Ishikawa (cell line): ENCODE data around the gene SKI.

Experiments
- CEBPB ChIP-seq: IDR thresholded peaks from 2 replicates; pipeline ENCODE4 v1.6.1; 2012
- CREB1 ChIP-seq: IDR thresholded peaks from 2 replicates; pipeline ENCODE4 v1.6.1; 2012; ENCODE audit warnings: low read depth
- EGR1 ChIP-seq: IDR thresholded peaks from 2 replicates; pipeline ENCODE4 v1.6.1; 2012
- EP300 ChIP-seq: IDR thresholded peaks from 2 replicates; pipeline ENCODE4 v1.6.1; 2012; ENCODE audit warnings: borderline replicate concordance
- FOXM1 ChIP-seq: IDR thresholded peaks from 2 replicates; pipeline ENCODE4 v1.6.1; 2012; ENCODE audit warnings: low read depth, borderline replicate concordance
- NFIC ChIP-seq: IDR thresholded peaks from 2 replicates; pipeline ENCODE4 v1.6.1; 2012
- RAD21 ChIP-seq: IDR thresholded peaks from 2 replicates; pipeline ENCODE4 v1.6.1; 2012; ENCODE audit warnings: low read depth
- REST ChIP-seq: IDR thresholded peaks from 2 replicates; pipeline ENCODE4 v1.6.1; 2012; ENCODE audit warnings: low read depth, mild to moderate bottlenecking
- TAF1 ChIP-seq: IDR thresholded peaks from 2 replicates; pipeline ENCODE4 v1.6.1; 2012; ENCODE audit warnings: low read depth, mild to moderate bottlenecking
- TCF12 ChIP-seq: IDR thresholded peaks from 2 replicates; pipeline ENCODE4 v1.6.1; 2012; ENCODE audit warnings: low read depth
- TEAD4 ChIP-seq: IDR thresholded peaks from 2 replicates; pipeline ENCODE4 v1.6.1; 2012
- YY1 ChIP-seq: IDR thresholded peaks from 2 replicates; pipeline ENCODE4 v1.6.1; 2012; ENCODE audit warnings: low read depth
- ZBTB7A ChIP-seq: IDR thresholded peaks from 2 replicates; pipeline ENCODE4 v1.6.1; 2012; ENCODE audit warnings: low read depth
- TF ChIP-seq, protein P1 (sequence below): IDR thresholded peaks from 2 replicates; pipeline ENCODE4 v1.6.1; 2012
- TF ChIP-seq, protein P2 (sequence below): IDR thresholded peaks from 2 replicates; pipeline ENCODE4 v1.6.1; 2012

The SKI gene

GRCh38 chr1:2347409-2347785 lies 119.3 kb downstream of the SKI start:
- TF ChIP-seq YY1 (no peak), EP300 (no peak), TCF12 (no peak), RAD21 (no peak), EGR1 (no peak), TAF1 (no peak), NFIC (no peak), FOXM1 (no peak), TEAD4 (no peak), CREB1 (no peak), ZBTB7A (no peak), CEBPB (no peak), REST (no peak)
- TF ChIP-seq, protein P1, sequence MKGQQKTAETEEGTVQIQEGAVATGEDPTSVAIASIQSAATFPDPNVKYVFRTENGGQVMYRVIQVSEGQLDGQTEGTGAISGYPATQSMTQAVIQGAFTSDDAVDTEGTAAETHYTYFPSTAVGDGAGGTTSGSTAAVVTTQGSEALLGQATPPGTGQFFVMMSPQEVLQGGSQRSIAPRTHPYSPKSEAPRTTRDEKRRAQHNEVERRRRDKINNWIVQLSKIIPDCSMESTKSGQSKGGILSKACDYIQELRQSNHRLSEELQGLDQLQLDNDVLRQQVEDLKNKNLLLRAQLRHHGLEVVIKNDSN, result no peak
- TF ChIP-seq, protein P2, sequence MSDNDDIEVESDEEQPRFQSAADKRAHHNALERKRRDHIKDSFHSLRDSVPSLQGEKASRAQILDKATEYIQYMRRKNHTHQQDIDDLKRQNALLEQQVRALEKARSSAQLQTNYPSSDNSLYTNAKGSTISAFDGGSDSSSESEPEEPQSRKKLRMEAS, result no peak

GRCh38 chr1:2347896-2348295 lies 119.8 kb downstream of the SKI start:
- TF ChIP-seq REST, result no peak
- no peak for TF ChIP-seq TCF12
- TF ChIP-seq, protein P2, result no peak
- TF ChIP-seq TEAD4, result no peak
- no peak for TF ChIP-seq EP300
- no peak for TF ChIP-seq RAD21

DNA sequence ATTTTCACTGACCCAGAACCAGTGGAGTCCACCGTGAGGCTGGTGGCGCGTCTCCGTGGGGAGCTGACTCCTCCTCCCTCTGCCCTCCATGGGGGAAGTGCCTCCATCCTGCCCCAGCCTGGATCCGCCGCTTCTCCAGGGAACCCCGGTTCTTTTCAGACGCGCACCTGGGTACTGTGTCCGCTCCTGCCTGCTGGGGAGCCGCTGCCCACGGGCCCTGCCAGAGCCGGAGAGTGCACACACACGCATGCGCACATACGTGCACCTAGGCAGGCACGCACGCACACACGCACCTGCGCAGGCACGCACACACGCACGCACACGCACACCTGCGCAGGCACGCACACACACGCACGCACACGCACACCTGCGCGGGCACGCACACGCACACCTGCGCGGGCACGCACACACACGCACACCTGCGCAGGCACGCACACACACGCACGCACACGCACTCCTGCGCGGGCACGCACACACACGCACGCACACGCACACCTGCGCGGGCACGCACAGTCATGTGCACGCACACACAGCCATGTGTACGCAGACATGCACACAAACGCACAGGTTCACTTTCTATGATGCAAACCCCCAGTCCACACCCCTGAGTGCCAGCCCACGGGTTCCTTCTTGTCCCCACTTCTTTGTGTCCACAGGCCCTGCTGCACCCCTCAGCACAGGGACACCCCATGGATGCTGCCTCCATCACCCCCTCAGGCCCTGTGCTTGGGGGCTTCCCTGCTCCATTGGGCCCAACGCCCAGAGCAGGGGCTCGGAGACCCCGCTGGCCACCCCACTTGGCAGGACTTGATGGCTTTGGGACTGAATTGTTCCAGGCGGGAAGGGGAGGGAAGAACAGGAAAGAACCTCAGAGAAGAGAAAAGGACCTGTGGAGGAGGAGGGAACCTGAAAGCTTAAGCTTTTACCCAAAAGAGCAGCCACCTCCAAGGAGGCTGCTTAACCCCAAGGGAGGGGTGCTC lies 120.5 kb downstream of the SKI start:
- TF ChIP-seq REST, result no peak
- TF ChIP-seq YY1, result no peak
- TF ChIP-seq EP300, result no peak
- TF ChIP-seq, protein P2, result no peak
- no peak for TF ChIP-seq TAF1
- no peak for TF ChIP-seq TCF12
- no peak for TF ChIP-seq FOXM1
- no peak for TF ChIP-seq TEAD4
- TF ChIP-seq NFIC, result no peak
- TF ChIP-seq EGR1, result no peak
- TF ChIP-seq, protein P1, result no peak
- TF ChIP-seq CEBPB, result no peak
- TF ChIP-seq CREB1, result no peak
- TF ChIP-seq RAD21, result no peak
- TF ChIP-seq ZBTB7A, result no peak

DNA sequence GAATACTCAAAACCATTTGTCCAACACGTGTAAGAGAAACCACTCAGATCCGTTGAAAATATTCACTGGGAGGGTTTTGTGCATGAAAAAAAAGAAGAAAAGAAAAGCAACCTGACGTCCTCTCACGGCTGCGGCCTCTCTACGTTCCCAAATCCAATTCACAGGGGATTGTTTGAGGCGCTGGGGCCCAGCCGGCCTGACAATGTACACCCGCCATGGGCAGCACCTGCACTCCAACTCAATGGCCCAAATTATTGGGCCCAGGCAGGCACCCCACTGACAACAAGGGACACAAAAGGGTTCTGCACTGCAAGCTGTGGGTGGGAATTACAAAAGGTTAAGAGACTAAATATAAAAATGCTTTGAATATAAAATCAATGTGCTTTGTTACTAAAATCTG lies 121.7 kb downstream of the SKI start:
- TF ChIP-seq FOXM1 (no peak), TAF1 (no peak), RAD21 (no peak)
- TF ChIP-seq, protein P1, result no peak
- TF ChIP-seq, protein P2, result no peak
